22Rv1 (cell line): ENCODE measurements around the gene BRK1.

Experiments
- CTCF ChIP-seq: fragments of 450-650 bp; IDR thresholded peaks from 2 replicates; pipeline ENCODE4 v1.5.1; 2017; ENCODE audit warnings: mild to moderate bottlenecking
- ZFX ChIP-seq: fragments of 450-650 bp; IDR thresholded peaks from 2 replicates; pipeline ENCODE4 v1.6.1; 2017; ENCODE audit warnings: antibody characterized with exemption, borderline replicate concordance

GRCh38 chr3:10150987-10151386, 35.5 kb downstream of the BRK1 start:
- TF ChIP-seq CTCF (no peak), ZFX (no peak)
